ENCODE measurements around the gene ZNF821.

GRCh38 chr16:71930013-71930563 is 46.1 kb upstream of the ZNF821 start:
- TF ChIP-seq POLR2AphosphoS5 (IDR thresholded peaks at IDR 0.05; ENCODE audit: low read depth, low read length) (no peak), POLR2A (IDR thresholded peaks at IDR 0.05; ENCODE audit: borderline replicate concordance, extremely low read depth, insufficient read depth, insufficient read length) (no peak), EZH2phosphoT487 (IDR thresholded peaks at IDR 0.05; ENCODE audit: borderline replicate concordance) (no peak), CTCF (IDR thresholded peaks at IDR 0.05 in 2 of 3, conservative IDR thresholded peaks at IDR 0.05 in 1 of 3; ENCODE audit: borderline replicate concordance in 1 of 3, insufficient read depth in 1 of 3, low read depth in 2 of 3, low read length in 2 of 3) (no peak)
